Activated CD4-positive, CD25-positive, alpha-beta regulatory T cell (primary cell): ENCODE data around the gene TPPP2.
A peak's percentile ranks its signal among the peaks of the same experiment; 100 is the strongest.
"Not testable (repeated sequence)": the region's sequence is repeated elsewhere in the genome, so short reads cannot be mapped to it uniquely, and the experiment has no call there.

Experiments
- DNase-seq, 4 experiments: peaks; one replicate each; lab custom pipeline; 2025; lab: John Stamatoyannopoulos, UW

The TPPP2 gene

DNA sequence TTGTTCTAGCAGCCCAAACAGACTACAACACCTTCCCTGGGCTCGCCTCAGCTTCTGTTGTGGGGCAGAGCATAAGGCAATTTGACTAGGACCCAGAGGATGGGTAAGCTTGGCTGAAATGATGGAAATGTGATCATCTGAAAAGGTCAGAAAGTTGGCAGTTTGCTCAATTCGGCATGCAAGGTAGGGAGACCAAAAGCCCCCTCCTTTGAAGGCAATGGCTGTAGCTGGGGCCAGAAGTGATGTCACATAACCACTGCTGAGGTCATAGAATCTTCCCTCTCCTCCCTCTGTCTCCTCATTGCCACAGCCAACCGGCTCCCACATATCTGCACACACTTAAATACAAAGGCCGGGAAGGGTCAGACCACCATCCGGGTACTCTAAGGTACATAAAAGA is at the start of gene TPPP2:
TSS of gene TPPP2 (plus strand) at position 301 of the 400 bp plus-strand sequence. CDS start 365 bp downstream, outside the sequence.
- no peak for DNase-seq

DNA sequence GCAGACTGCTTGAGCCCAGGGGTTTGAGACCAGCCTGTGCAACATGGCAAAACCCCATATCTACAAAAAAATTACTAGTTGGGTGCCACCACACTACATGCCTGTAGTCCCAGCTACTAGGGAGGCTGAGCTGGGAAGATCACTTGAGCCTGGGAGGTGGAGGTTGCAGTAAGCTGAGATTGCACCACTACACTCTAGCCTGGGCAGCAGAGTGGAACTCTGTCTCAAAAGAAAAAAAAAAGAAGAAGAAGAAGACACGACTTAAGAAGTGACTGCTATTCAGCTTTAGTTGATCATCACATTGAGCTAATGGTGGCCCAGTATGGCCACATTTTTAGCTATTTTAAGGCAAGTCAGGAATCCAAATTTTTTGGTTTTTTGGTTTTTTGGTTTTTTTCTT is 49.1 kb upstream of the TPPP2 start:
- no peak for DNase-seq

DNA sequence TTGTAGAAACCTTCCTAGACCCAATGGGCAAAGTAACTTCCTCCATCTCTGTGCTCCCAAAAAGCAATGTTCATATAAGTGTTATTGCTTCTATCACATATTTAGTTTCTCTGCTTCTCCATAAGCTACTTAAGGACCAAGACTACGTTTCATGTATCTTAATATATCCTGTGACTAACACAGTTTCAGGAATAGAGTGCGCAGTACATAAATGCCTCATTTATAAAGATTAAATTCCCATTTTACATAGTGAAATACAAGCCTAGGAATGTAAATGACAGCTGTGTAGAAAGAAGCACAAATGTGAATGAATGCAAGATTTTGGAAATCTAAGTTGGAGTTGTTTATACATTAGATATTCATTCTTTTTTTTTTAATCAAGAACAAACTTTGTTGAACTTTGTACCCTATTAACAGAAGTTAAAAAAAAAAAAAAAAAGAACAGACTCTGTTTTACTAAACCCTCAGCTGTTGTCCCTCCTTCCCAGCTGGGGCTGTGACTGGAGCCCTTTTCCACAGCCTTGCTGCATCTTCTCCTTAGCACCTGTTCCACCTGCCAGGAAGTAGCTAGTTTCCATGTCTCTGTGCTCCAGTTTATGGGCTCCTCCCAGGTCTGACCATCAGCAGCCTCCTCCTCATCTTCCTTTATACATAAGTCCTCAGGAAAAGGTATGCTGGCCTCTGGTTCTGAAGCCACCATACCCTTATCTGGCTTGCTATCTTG is 47.2 kb upstream of the TPPP2 start:
- DNase-seq = no peak

GRCh38 chr14:20985650-20986049 is 44.4 kb upstream of the TPPP2 start:
- not testable (repeated sequence) for DNase-seq

DNA sequence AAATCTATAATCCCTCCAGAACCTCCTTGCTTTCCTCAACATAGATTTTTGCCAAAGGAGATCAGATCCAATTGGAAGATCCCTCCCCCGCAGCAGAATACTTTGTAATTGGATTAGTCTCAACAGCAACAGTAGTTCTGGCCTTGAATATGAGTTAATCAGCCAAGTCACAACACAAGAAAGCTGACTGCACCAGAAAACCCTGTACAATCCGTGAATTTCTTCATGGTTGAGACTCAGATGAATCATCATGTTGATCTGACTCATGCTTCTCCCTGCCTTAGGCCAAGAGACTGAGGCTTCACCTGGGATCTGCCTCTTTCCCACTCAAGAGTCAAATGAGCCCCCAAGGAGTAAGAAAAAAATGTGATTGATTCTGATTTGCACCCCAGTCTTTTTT is 43.2 kb upstream of the TPPP2 start:
- DNase-seq = no peak

- no peak for DNase-seq
Observed at GRCh38 chr14:20988717-20989470, 41.1 kb upstream of the TPPP2 start.

GRCh38 chr14:20989471-20989786 is 40.6 kb upstream of the TPPP2 start:
- DNase-seq = no peak

- DNase-seq = peak; percentile 60 to 70 (median 68)
Observed at GRCh38 chr14:20989787-20990600, 40.0 kb upstream of the TPPP2 start, which contains the start of gene METTL17. Gene METTL17, plus strand, starts transcription at chr14:20989980. Its CDS starts 23 bp downstream, at chr14:20990003.

- DNase-seq = no peak
Observed at GRCh38 chr14:20996521-20996920, 33.5 kb upstream of the TPPP2 start.

GRCh38 chr14:20997115-20997514 is 32.9 kb upstream of the TPPP2 start:
- no peak for DNase-seq

DNA sequence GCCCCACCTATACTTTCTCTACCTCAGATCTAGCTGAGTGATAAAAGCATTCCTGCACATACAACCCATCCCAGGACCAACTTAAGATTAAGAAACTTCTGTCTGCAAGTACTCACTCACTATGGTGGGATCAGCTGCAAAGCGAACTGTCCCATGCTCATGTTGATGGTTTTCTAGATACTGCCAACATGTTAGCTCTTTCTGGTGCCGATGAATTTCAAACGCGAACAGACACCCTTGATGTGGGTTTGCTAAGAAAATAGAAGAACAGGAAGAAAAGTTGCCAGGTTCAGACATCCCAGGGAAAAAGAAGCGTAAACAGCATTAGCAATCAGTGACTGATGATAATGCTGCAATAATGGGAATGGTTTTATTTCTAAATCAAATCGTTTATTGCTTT is 32.5 kb upstream of the TPPP2 start:
- DNase-seq = no peak

GRCh38 chr14:20998139-20998538 is 31.9 kb upstream of the TPPP2 start:
- DNase-seq = no peak

DNA sequence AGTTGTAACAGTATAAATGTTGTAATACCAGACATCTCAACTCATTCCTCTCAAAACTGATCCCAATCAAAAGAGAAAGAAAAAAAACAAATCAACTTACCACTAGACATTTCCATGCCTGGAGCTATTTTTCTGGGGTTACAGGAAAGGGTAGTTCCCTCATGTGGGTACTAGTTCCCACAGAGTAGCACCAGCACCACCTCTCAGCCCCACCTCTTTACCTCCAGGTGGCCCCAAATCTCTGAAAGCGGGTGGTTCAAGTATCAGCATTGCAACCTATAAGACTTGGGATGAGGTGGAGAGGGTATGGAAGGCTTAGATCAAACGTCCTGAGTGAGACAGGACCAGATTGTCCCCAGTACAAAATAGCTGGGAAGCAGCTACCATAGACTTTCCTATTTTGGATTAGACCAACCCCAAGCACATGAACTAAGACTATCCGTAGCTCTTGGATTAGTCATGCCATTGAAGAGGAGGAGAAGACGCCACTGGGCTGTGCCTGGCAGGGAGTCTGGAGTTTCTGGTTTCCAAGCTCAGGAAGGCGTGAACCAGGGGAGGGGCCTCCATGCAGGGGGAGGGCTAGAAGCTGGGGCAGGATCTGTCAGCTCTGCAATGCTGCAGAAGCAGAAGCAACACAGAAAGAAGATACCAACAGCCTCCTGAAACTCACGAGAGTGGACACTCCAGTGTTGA is 31.2 kb upstream of the TPPP2 start, which contains the start of gene SLC39A2:
TSS of gene SLC39A2 (plus strand) at position 620 of the 693 bp plus-strand sequence. CDS start 154 bp downstream, outside the sequence.
- DNase-seq = no peak

DNA sequence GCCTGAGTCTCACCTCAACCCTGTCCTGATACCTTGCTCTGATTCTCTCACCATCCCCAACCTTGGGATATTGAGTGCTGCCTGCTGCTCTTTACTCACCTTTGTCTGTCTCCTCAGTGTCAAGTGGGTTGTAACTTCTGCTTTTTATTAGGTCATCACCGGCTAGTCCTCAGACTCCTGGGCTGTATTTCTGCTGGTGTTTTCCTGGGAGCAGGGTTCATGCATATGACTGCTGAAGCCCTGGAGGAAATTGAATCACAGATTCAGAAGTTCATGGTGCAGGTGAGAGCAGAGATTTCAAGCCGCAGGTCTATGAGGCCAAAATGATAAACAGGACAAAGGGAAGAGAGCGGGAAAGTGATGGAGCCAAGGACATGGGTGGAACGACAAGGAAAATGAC is 30.4 kb upstream of the TPPP2 start:
- DNase-seq = no peak

DNA sequence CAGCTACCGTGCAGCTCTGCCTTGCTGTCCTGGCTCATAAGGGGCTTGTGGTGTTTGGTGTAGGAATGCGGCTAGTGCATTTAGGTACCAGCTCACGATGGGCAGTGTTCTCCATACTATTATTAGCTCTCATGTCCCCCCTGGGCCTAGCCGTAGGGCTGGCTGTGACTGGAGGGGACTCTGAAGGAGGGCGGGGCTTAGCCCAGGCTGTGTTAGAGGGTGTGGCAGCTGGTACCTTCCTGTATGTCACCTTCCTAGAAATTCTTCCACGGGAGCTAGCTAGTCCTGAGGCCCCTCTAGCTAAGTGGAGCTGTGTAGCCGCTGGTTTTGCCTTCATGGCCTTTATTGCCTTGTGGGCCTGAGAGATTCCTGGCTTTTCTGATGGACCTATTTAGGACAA is 28.8 kb upstream of the TPPP2 start:
- no peak for DNase-seq

DNA sequence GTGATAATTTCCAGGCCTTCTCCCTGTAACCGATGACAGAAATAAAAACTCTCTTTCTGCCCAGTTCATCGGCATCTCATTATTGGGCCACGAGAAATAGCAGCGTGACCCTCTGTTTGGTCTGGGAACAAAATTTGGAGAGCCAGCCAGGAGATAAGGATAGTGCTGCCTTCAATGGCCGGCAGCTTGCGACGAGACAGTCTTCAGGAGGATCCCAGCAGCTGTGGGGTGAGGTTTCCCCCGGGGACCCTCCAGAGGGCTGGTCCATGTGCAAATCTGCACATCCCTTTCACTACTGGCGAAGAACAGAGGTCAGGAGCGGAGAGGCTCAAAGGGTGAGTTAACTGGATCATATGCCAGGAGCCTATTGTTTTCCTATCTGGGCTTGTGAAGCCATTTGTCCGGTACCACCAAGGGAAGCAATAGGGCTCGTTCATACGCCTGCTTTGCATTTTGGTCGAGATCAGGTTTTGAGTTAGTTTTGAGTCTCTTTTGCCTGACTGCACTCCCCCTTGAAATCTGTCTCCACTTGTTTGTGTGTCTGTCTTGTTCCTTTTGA is 26.1 kb upstream of the TPPP2 start:
- DNase-seq = no peak

- DNase-seq = not testable (repeated sequence)
Observed at GRCh38 chr14:21009721-21010120, 20.3 kb upstream of the TPPP2 start.

DNA sequence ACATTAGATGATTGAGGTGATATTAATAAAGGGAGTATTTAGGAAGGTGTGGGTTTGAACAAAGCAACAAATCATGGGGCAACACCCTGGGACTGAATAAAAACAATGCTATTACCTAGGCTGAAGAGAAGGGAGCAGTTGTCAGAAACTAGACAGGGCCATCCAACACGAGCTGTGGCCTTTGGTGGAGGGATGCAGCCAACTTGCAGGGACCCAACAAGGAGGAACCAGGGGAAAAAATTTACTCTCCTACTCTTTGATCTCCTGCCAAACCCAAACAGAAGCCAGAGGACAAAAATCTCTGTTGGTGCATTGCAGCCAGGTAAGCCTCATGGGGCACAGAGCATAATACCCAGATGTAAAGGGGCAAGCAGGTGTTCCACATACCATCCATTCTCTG is 18.9 kb upstream of the TPPP2 start:
- no peak for DNase-seq

DNA sequence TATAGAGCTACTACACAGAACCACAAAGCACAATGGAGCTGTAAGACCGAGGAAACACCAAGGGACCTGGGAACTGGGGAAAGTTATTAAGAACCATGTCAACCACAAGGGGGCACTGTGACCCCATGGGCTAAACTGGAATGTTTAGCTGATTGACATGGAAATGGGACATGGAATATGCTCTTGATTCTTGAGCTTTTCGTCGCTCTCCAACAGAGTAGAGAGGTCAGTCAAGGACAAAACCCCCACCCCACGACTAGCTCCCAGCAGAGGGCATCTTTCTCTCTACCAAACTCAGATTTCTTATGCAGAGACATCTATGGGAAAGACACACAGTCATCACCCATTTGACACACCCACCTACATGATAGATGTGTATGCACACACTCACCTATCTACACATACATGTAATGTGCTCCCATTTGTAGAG is 15.2 kb upstream of the TPPP2 start:
- DNase-seq = peak; percentile 51 to 72 (median 68)

DNA sequence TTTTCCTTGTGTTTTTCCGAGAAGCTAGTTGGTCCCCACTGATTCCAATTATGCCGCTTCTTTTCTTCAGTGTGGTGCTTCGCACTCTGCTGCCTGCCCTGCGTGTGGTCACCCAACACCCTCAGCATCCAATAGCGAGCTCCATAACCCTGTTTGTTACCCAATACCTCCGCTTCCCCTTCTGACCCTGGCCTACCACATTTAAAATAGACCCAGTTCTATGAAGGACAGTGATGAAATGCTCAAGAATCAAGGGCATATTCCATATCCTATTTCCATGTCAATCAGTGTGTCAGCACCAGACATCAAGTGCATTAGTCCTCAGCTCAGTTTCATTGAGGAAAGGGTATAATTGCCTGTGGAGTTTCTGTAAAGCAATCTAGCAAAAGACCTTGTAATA is 14.7 kb upstream of the TPPP2 start:
- no peak for DNase-seq

GRCh38 chr14:21016413-21017190 is 13.4 kb upstream of the TPPP2 start:
- no peak for DNase-seq
